NCI-H748 (cell line): ENCODE results near the gene KLHL26.
A peak's percentile ranks its signal among the peaks of the same experiment; 100 is the strongest.
"Not testable (repeated sequence)": the region's sequence is repeated elsewhere in the genome, so short reads cannot be mapped to it uniquely, and the experiment has no call there.

Source experiments
- DNase-seq: peaks from one replicate; lab custom pipeline; 2025; ENCODE audit not compliant: unreplicated experiment; lab: John Stamatoyannopoulos, UW

Gene KLHL26

GRCh38 chr19:18636969-18637629 is at the start of gene KLHL26:
Gene KLHL26, plus strand, starts transcription at chr19:18637028. Its CDS starts 27 bp downstream, at chr19:18637055.
- no peak for DNase-seq

- no peak for DNase-seq
These were observed 49.3 kb upstream of the KLHL26 start for GRCh38 chr19:18587561-18587960.

GRCh38 chr19:18587962-18588610 is 48.7 kb upstream of the KLHL26 start:
- no peak for DNase-seq

GRCh38 chr19:18588611-18589379 is 48.0 kb upstream of the KLHL26 start, which contains the start of gene REX1BD:
Gene REX1BD, plus strand, starts transcription at chr19:18588798. Its CDS starts 4 bp downstream, at chr19:18588802.
- peak; percentile 80 for DNase-seq

GRCh38 chr19:18589380-18590272 is 47.2 kb upstream of the KLHL26 start:
- DNase-seq: peak; percentile 88

GRCh38 chr19:18590273-18591272 is 46.3 kb upstream of the KLHL26 start:
- DNase-seq: peak; percentile 96

GRCh38 chr19:18591735-18592385 is 45.0 kb upstream of the KLHL26 start:
- DNase-seq: no peak

GRCh38 chr19:18592732-18593131 is 44.1 kb upstream of the KLHL26 start:
- not testable (repeated sequence) for DNase-seq

GRCh38 chr19:18593367-18594095 is 43.3 kb upstream of the KLHL26 start:
- no peak for DNase-seq

GRCh38 chr19:18594096-18594823 is 42.6 kb upstream of the KLHL26 start:
- DNase-seq: peak; percentile 77

GRCh38 chr19:18594824-18595373 is 41.9 kb upstream of the KLHL26 start:
- no peak for DNase-seq

GRCh38 chr19:18595475-18595874 is 41.4 kb upstream of the KLHL26 start:
- no peak for DNase-seq

GRCh38 chr19:18596752-18597157 is 40.1 kb upstream of the KLHL26 start:
- DNase-seq: peak; percentile 57

GRCh38 chr19:18597809-18598660 is 38.8 kb upstream of the KLHL26 start:
- no peak for DNase-seq

GRCh38 chr19:18599485-18599884 is 37.3 kb upstream of the KLHL26 start:
- DNase-seq: no peak

GRCh38 chr19:18600692-18601397 is 36.0 kb upstream of the KLHL26 start:
- DNase-seq: not testable (repeated sequence)
